ENCODE results near the gene CHST11.

- no peak for TF ChIP-seq CTCF (IDR thresholded peaks at IDR 0.05)
- TF ChIP-seq ZFX (IDR thresholded peaks at IDR 0.05; ENCODE audit: borderline replicate concordance): no peak
Observed at GRCh38 chr12:104792570-104792969, 335.8 kb downstream of the CHST11 start.

All from 22Rv1 (cell line).